Hepatic stellate cell (primary cell): ENCODE results near the gene TRIO.

ENCODE experiments used
- DNase-seq: peaks from one replicate; pipeline ENCODE4 v3.0.0; 2011; ENCODE audit warnings: low spot score

TRIO gene

DNA sequence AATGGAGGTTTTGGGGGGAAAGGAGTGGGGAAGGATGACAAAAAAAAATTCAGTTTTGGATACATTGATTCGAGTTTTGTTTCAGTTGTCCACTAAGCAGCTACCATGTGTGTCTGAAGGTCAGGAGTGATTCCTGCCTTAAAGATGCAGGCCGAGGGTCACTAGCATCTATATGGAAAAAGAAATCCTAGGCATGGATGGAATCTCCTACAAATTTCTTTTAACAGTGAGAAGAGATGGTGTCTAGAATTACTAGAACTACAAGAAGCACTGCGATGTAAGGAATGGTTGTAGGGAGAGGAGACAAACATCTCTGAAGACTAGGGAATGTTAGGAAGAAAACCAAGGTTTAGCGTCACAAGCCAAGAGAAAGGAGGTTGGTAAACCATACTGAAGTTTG lies 19.6 kb upstream of the TRIO start:
- no peak for DNase-seq

DNA sequence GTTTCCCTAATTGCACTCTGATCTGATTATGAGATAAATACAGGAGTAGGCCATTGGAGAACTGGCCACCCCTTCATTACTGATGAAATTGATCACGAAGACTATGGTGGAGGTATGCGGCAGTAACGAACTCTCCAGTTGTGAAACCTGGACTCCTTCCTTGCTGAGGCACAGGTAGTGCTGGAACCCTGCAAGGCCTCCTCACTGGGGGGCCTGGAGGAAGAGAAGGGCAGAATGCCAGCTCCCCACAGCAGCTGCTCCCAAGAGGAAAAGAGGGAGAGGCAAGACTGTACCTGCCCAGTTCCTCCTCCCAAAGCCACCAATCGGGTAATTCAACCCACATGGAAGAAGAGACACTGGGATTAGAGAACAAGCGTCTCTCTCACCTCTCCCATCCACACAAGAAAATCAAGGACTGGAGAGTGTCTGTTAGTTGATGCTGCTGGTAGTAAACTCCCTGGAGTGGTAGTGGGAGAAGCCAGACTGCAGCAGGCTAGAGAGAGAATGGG lies 19.1 kb upstream of the TRIO start:
- DNase-seq: no peak

DNA sequence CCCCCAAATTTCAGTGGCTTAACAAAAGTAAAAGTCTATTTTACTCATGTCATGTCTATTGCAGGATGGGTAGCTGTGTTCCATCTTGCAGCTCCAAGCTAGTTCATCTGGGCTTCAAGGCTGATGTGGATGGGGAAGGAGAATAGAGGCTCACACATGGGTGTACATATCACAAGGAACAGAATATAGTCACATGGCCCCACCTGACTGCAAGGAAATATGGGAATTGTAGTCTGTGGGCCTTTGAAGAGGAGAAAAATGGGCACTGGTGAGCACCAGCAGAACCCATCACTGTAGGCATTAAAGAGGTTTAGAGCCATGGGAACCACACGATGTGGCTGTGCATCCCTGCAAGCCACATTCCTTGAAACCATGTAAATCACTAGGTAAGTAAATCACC lies 17.9 kb upstream of the TRIO start:
- no peak for DNase-seq

DNA sequence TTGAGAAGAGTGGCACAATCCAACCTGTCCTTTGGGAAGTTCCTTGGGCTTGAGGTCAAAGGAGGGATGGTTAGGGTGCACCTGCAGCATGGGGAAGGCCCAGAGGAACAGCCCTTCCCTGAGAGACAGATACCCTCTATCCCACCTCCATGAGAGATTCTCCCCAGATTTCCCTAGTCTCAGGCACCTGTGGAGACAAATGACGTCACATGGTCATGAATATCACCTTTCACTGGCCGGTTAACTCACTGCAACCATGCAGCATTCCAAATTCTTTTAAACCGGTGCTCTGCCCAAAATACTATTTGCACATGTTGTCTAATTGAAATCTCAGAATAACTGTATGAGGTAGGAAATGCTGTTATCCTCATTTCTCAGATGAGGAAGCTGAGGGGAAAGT lies 15.6 kb upstream of the TRIO start:
- no peak for DNase-seq

DNA sequence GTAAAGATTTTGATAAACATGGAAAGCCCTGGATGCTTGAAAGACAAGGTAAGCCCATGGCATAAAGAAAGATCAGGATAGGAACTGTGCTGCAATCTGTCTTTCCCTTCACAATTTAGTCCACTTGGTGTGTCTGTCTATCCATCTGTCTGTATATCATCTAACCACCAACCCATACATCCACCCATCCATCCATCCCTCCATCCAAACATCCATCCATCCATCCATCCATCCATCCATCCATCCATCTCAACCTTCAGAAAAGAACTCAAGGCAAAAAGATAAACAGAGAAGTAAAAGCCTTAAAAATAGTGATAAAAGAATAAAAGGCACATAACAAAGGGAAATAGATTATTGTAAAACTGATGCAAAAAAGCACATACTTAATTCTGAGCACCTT lies 15.1 kb upstream of the TRIO start:
- DNase-seq: no peak

DNA sequence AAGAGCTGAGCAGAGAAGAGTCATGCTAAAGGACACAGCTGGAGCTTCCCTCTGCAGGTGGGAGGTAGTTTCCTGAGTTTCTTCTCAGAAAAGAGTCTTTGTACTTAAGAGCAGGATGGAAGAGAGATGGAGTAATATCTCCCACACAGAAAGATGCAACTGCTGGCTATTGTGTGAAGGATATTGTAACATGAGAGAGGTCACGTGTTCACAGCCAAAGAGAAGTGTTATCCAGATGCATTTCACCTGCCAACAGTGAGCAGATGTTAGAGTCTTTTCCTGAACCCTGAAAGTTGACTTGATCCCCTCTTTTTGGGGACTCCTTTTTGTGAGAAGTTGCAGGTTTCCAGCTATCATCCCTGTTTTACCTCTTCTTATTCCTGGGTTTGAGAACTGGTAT lies 14.0 kb upstream of the TRIO start:
- DNase-seq: no peak

DNA sequence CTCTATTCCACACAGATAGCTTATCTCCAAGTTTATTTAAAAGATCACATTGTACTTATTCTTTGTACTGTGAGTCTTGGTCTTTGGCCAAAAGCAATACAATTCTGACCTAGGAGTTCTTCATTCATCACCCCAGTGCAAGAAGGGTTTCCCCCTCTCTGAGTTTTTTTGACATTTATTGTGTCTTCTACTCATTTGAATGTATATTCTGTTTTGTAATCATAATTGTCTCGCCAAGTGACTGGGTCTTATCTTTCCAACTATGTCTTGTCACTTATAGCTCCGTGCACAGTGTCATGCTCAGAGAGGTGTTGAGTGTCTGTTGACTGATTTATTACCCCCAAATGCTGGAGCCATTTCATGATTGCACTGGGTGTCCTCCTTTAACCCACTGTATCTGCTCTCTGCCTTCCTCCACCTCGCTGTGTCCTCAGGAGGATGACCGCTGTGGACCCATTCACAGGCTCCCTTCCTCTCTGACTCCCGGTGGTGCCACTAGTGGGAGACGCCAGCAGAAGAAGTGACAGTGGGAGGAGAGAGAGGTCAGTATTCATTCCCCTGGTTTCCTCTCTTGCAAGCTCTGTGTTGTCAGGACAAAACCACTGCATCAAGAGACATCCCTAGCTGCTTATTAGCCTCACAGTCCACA lies 11.2 kb upstream of the TRIO start:
- DNase-seq: no peak

DNA sequence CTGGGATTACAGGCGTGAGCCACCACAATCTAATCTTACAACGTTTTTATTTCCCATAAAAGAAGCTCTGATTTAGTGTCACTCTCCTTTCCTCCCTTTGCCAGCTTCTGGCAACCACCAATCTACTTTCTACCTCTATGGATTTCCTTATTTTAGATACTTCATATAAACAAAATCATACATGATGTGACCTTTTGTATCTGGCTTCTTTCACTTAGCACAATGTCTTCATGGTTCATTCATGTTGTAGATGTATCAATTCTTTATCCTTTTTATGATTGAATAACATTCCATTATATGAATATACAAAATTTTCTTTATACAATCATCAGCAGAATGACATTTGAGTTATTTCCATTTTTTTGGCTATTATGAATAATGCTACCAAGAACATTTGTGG lies 9.7 kb upstream of the TRIO start:
- DNase-seq: no peak

DNA sequence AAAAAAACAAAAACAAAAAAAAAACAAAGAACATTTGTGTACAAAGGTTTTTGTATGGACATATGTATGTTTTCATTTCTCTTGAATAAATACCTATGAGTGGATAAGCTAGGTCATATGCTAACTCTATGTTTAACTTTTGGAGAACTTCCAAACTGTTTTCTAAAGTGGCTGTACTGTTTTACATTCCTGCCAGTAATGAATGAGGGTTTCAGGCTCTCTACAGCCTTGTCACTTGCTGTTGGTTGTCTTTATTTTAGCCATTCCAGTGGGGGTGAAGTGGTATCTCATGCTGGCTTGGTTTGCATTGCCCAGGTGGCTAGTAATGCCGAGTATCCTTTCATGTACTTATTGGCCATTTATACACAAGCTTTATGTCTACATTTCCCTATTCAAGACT lies 9.1 kb upstream of the TRIO start:
- no peak for DNase-seq

DNA sequence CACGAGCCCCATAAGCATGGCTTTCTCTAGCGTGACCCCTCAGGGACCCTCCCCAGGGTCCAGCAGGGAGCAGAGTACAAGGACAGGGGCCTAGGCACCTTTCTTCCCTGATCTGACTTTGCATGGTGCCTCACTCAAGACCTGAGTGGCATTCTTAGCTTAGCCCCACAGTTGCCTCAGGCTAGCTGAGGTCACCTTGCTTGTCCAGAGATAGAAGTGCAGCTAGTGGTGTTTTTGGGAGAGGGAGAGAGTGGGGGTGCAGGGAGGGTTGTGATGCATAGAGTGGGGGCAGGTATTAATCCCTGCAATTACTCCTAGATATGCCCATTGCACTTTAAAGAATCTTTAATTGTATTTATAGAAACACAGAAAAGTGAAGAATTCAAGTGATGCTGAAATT lies 8.4 kb upstream of the TRIO start:
- DNase-seq: no peak

DNA sequence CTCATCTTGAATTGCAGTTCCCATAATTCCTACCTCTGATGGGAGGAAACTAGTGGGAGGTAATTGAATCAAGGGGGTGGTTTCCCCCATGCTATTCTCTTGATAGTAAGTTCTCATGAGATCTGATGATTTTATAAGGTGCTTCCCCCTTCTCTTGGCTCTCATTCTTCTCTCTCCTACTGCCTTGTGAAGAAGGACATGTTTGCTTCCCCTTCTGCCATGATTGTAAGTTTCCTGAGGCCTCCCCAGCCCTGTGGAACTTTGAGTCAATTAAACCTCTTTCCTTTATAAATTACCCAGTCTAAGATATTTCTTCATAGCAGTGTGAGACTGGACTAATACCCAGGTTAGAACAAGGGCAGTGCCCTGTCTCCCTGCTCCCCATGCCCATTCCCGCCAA lies 7.5 kb upstream of the TRIO start:
- no peak for DNase-seq

DNA sequence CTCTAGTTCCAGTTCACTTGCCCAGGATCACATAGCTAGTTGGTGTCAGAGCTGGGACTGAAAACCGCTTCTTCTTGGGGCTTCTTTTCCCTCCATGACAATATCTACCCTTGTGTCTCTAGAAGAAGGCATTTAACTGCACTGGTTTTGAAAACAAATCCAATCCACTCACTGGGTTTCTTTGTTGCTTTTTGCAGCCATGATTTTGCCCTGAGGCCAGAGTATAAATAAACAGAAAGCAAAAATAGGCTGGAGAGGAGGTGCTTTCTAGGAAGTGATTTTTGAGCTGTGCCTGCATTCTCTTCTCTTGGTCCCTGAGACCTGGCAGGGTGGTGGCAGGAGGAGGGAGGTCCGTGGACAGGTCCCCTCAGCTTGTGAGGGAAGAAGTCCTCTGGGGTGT lies 6.9 kb upstream of the TRIO start:
- peak; percentile 43 for DNase-seq

DNA sequence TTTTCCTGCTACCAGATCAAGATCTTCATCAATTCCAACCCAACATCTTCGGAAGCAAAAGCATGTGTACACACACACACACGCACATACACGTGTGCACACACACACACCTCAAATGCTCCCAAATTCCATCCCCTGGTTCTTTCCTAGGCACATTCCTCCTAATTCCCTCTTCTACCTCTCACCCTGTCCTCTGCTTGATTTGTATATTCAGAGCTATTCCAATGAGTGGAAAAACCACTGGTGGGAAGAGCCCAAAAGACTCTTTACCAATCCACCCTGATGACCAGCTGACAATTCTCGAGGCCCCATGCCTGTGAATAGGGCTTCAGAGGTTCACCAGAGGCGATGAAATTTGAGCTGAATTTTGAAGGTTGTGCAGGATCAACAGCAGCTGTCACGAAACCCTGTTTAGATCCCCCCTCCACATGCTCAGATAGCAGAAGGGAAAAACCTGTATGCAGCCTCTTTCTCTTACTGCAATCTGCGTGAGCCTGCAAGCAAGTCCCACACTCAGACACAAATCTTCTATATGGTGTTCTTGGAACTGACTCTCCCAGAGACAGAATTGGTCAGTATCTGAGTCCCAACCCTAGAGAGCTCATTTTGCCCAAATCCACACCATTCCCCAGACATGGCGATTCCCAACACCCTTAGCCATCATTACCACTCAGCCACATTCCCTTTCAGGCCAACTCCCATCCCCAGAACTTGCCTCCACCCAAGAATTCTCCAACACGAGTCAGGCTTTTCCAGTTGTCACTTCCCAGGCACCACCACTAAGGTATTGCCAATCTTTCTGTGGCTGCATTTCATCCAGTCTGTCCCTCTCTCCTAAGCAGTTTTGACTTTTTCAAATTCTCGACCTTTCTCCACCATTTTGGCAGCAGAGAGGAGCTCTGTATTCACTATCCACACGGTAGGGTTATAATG lies 4.3 kb upstream of the TRIO start:
- no peak for DNase-seq

DNA sequence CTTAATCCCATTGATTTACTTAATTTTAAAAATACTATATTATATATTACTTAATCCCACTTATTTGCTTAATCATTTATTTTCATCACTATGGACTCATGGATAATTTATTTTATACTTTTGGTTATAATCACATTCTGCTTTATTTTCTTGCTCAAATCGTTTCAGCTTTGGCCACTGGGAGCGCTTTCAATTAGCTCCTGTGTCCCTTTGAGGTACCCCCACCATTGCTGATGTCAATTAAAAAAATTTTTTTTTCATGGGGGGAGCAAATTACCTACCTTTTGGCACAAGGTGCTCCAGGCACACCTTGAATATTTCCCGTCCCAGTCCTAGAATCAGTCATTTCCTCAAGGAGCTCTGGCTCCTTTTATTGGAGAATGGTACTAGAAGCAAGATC lies 1.4 kb upstream of the TRIO start:
- no peak for DNase-seq

DNA sequence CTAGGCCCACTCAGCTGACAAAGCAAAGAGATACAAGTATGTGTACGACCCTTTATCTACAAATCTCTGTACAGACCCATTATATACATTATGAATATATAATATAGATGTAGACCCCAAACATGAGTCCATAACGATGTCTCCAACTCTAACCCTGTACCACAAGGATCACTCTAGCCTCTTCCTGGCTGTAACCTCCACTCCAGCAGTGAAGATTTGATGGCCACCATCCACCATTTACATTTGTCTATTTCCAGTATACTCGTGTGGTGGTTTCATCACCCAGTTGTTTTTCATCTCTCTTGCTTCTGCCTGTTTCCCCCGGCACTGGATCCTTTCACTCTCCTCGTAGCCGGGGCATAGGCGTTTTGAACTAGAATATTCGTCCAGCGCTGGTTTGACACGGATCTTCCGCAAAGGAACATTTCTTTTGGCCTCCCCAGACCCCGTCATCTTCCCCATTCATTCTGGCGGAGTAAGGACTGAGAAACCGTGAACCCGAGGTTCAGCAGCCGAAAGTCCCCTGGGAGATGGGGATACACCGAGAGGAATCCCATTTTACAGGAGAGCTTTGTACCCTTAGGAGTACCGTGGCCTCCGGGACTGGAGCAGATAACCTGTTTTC lies 828 bp upstream of the TRIO start:
- peak; percentile 34 for DNase-seq

DNA sequence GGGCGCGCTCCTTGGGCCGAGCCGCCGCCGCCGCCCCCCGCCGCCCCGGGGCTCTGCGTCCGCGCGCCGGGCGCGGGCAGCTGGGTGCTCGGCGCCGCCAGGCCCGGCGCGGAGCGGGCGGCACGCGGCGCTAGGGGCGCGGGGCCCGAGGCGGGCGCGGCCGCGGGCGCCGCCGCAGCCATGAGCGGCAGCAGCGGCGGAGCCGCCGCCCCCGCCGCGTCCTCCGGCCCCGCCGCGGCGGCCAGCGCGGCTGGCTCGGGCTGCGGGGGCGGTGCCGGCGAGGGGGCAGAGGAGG lies 351 bp downstream of the TRIO start:
- no peak for DNase-seq

DNA sequence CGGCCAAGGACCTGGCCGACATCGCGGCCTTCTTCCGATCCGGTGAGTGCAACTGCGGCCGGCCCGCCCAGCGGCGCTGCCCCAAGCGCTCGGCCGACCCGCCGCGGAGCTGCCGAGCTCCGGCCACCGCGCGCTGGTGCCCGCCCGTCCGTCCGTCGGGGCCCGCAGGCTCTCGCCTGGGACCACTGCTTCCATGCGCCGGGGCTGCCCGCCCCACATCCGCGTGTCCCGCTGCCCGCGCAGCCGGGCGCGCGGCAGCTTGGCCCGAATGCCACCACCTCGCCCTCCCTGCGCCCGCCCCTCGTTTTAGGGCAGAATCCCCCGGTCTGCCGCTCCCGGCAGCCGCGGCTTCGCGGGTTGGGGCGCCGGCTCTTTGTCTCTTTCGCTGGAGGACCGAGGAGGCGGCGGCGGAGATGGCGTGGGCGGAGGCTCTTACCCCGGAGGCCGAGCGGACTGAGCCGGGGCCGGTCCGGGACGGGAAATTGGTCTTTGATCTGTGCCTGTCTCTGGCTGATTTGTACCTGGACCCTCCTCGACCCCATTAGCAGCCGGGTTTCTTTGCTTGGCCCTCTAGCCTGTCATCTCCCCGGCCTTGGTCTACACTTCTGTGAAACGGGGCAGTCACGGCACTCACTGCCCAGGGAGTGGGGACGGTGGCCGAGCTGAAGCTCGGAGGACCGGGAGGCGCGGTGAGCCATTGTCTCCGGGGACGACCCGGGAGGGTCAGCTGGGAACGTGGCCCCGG lies 871 bp downstream of the TRIO start:
- DNase-seq: no peak

DNA sequence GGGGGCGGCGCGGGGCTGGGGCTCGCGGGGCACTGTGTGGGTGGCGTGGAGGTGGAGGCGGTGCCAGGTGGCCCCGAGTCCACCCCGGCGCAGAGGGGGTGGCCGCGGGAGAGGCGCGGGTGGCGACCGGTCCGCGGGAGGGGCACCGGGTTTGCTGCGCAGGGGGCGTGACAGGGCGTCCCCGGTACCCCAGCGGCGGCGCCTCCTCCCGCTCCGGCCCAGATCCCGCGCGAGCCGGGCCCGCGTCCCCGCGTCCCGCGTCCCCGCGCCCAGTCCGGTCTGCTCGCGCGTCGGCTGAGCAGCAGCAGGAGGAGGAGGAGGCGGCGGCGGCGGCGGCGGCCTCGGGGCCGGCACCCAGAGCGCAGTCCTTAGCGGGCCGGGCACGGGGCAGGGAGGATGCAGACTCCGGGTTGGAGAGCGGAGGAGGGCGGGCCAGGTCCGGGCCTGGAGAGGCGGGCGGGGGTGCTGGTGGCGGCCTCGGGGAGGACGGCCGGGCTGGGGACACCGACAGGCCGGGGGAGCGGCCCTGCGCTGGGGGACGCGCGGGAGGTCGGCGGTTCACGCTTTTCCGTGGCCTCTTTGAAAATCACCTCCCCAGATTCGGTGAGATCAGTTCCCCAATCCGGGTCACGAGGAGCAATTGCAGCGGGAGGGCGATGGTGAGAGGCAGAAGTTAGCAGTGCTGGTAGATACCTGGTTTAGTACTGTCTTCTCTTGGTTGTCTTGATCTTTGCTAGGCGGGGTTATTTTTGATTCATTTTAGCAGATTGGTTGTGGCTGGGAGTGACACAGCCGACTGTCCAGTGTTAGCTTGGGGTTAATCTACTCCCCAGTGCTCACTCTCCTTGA lies 1.7 kb downstream of the TRIO start:
- DNase-seq: peak; percentile 85

DNA sequence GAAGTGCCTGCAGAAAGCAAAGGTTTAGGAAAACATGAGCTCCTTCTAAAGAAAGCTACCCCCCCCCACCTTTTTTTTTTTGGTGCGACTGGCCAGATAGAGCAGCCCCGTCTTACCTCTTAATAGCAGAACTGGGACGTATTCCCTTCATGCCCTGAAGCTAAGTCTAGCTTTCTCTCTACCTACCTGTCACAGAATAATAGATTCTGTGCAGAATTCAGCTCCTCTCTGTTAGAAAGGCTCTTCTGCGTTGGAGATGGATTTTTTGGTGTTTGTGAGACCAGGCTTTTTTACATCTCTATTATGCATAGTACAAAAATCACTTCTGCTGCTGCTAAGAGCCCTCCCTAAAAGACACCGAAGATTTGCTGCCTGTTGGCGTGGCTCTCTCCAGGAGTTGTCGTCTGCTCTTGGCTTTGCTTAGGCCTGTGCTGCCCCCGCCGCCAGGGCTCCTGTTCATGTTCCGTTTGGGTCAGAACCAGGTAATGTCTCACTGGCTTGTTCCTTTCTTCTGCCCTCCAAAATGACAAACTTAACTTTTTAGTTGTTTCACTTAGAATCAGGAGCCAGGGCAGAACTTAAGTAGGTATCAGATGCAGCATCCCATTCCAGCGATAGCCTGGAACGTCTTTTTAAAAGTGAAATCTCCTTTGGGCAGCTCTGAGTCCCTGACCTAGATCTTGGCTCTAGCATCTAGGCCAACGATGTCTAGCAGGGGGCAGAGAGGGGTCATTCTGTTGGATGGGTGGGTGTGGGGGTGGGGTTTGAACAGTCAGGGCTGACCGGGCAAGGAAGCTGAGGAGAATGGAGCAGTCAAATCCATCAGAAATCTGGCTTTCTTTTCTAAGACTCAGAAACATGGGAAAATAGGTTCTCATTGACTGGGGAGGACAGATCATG lies 2.5 kb downstream of the TRIO start:
- DNase-seq: no peak

DNA sequence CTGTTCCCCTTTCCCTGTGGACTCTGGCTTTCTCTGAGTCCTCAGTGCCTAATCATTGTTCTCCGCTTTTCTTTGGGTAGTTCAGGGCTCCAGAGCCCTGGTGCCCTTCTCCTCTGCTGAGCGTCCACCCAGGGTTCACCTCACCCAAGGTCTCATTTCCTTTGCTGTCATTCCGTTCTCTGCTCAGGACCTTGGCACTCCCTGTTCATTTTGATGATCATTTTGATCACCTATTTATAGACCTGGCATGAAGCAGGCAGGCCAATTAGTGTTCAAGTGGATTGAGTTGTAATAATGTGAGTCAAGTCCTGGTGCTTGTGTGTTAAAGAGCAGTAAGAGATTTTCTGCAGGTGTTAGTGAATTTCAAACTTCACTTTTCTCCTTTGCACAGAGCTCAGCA lies 3.6 kb downstream of the TRIO start:
- DNase-seq: no peak

DNA sequence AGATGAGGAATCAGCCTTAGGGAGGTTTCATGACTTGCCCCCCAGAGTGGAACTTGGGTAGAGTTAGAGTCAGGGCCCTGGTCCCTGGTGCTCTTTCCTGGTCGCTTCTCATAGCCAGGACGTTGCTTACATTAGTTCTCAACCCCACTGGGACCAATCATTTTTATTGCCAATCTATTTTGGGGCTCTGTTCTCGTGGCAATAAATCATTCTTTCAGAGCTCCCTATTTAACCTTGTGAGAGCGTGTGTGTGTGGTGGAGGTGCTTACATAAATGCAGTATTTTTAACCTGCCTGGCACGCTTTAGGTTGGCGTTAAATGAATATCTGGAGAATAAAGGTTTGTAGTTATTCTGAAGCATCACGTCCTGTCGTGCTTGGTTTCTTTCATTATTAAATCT lies 4.1 kb downstream of the TRIO start:
- DNase-seq: no peak
